A549 (cell line): ENCODE data around the gene REEP6. TPM values are rescaled to one million over a fixed set of nuclear protein-coding genes. Genes with fewer than 3 reads are reported as not detected.
A peak's percentile ranks its signal among the peaks of the same experiment; 100 is the strongest.

Experiments
- ATAC-seq, 2 experiments: fragments of 200-7000 bp in 1 of 2; fragments of >200 bp in 1 of 2; cut with Nextera tagmentation in 1 of 2; cut with Tn5 transposase in 1 of 2; 3 replicates each; pipeline versions ENCODE4 v1.8.0 to v1.9.1; 2018 to 2020; ENCODE audit warnings: mild to moderate bottlenecking in 1 of 2, moderate library complexity in 1 of 2
- CTCF ChIA-PET: fragments of 300-600 bp; sonication (Branson Sonifier 250); formaldehyde crosslinking; extraction: SDS; loops from one replicate; lab custom pipeline; 2021; ENCODE audit warnings: antibody characterized with exemption, inconsistent platforms; lab: Yijun Ruan, JAX
- POLR2A ChIA-PET: fragments of 350-600 bp; formaldehyde crosslinking; extraction: SDS; loops from one replicate; lab custom pipeline; 2021; ENCODE audit warnings: antibody characterized with exemption, inconsistent platforms; lab: Yijun Ruan, JAX
- DNase-seq, 2 experiments: peaks; one replicate each; pipeline versions ENCODE4 v3.0.0 to v3.0.0-alpha.2; 2011 to 2016; ENCODE audit warnings: low read depth in 1 of 2, low spot score in 1 of 2
- FAIRE-seq: peaks from 2 replicates; lab custom pipeline; 2011; peaks lifted over from hg19 to GRCh38; lab: Jason Lieb, UNC
- H3K27ac ChIP-seq, 2 experiments: fragments of >200 bp; sonication (Bioruptor Twin); formaldehyde crosslinking; 3 replicates each; pipeline ENCODE4 v1.5.1; 2016 to 2017
- H3K4me1 ChIP-seq: fragments of >200 bp; sonication (Bioruptor Twin); formaldehyde crosslinking; 3 replicates; pipeline ENCODE4 v1.6.1; 2016
- H3K4me2 ChIP-seq: fragments of >200 bp; sonication (Bioruptor Twin); formaldehyde crosslinking; 3 replicates; pipeline ENCODE4 v1.6.1; 2016
- H3K4me3 ChIP-seq: fragments of >200 bp; sonication (Bioruptor Twin); formaldehyde crosslinking; 3 replicates; pipeline ENCODE4 v1.5.1; 2016
- H3K9me3 ChIP-seq: fragments of >200 bp; sonication (Bioruptor Twin); formaldehyde crosslinking; 3 replicates; pipeline ENCODE4 v1.6.1; 2016
- CBX2 ChIP-seq: fragments of 200-600 bp; sonication (generic); IDR thresholded peaks from 2 replicates; pipeline ENCODE4 v1.6.1; 2016; ENCODE audit warnings: low read depth, mild to moderate bottlenecking, borderline replicate concordance
- CBX8 ChIP-seq: fragments of 200-600 bp; sonication (generic); IDR thresholded peaks from 2 replicates; pipeline ENCODE4 v1.6.1; 2016
- CHD2 ChIP-seq: fragments of 150-350 bp; IDR thresholded peaks from 2 replicates; pipeline ENCODE4 v1.6.1; 2014; ENCODE audit warnings: low read length; ENCODE audit not compliant: partially characterized antibody
- CHD4 ChIP-seq: fragments of 200-600 bp; sonication (generic); IDR thresholded peaks from 2 replicates; pipeline ENCODE4 v1.6.1; 2016; ENCODE audit warnings: antibody characterized with exemption, mild to moderate bottlenecking, borderline replicate concordance
- FOSB ChIP-seq: fragments of 250-450 bp; sonication (Bioruptor Pico); IDR thresholded peaks from 2 replicates; pipeline ENCODE4 v1.5.0; 2020; ENCODE audit warnings: mild to moderate bottlenecking, moderate library complexity
- FOSL2 ChIP-seq, 2 experiments: fragments of 450-650 bp in 1 of 2; fragments of >200 bp in 1 of 2; sonication (Bioruptor Twin) in 1 of 2; formaldehyde crosslinking; IDR thresholded peaks; 2 replicates each; pipeline versions ENCODE4 v1.5.0 to v1.6.1; 2016 to 2020; ENCODE audit warnings: mild to moderate bottlenecking in 1 of 2, moderate library complexity in 1 of 2
- HES2 ChIP-seq: fragments of >200 bp; sonication (Bioruptor Twin); formaldehyde crosslinking; IDR thresholded peaks from 2 replicates; pipeline ENCODE4 v1.6.1; 2016
- HEYL ChIP-seq: fragments of 250-450 bp; sonication (Bioruptor Pico); IDR thresholded peaks from 2 replicates; pipeline ENCODE4 v1.8.0; 2021; ENCODE audit warnings: mild to moderate bottlenecking, moderate library complexity
- JUN ChIP-seq, 2 experiments: fragments of >200 bp; sonication (Bioruptor Twin); formaldehyde crosslinking; IDR thresholded peaks; 2 replicates in 1 of 2; 3 replicates in 1 of 2; pipeline ENCODE4 v1.6.1; 2016 to 2017
- JUNB ChIP-seq: fragments of >200 bp; sonication (Bioruptor Twin); formaldehyde crosslinking; IDR thresholded peaks from 2 replicates; pipeline ENCODE4 v1.6.1; 2016
- KDM5A ChIP-seq: fragments of 200-600 bp; sonication (generic); IDR thresholded peaks from 2 replicates; pipeline ENCODE4 v1.6.1; 2016; ENCODE audit warnings: antibody characterized with exemption, mild to moderate bottlenecking
- NPAS2 ChIP-seq: fragments of 250-450 bp; sonication (Bioruptor Pico); IDR thresholded peaks from 2 replicates; pipeline ENCODE4 v1.8.0; 2022; ENCODE audit warnings: mild to moderate bottlenecking, moderate library complexity, borderline replicate concordance
- NR3C1 ChIP-seq: fragments of >200 bp; sonication (Bioruptor Twin); formaldehyde crosslinking; IDR thresholded peaks from 3 replicates; pipeline ENCODE4 v1.6.1; 2017
- RFX5 ChIP-seq: fragments of 450-650 bp; IDR thresholded peaks from 2 replicates; pipeline ENCODE4 v1.7.1; 2014; ENCODE audit warnings: antibody characterized with exemption, mild to moderate bottlenecking, moderate library complexity
- RNF2 ChIP-seq: fragments of 200-600 bp; sonication (generic); IDR thresholded peaks from 2 replicates; pipeline ENCODE4 v1.6.1; 2016; ENCODE audit warnings: low read depth, mild to moderate bottlenecking, antibody characterized with exemption, moderate library complexity, borderline replicate concordance
- SREBF2 ChIP-seq: fragments of 450-650 bp; IDR thresholded peaks from 2 replicates; pipeline ENCODE4 v1.6.1; 2014; ENCODE audit warnings: mild to moderate bottlenecking, moderate library complexity
- TFCP2L1 ChIP-seq: fragments of 250-450 bp; sonication (Bioruptor Pico); IDR thresholded peaks from 2 replicates; pipeline ENCODE4 v1.5.0; 2021; ENCODE audit warnings: mild to moderate bottlenecking
- TP53 ChIP-seq: fragments of 250-450 bp; sonication (Bioruptor Pico); IDR thresholded peaks from 2 replicates; pipeline ENCODE4 v1.5.0; 2021; ENCODE audit warnings: mild to moderate bottlenecking, moderate library complexity
- USF2 ChIP-seq: fragments of 450-650 bp; IDR thresholded peaks from 2 replicates; pipeline ENCODE4 v1.6.1; 2014; ENCODE audit warnings: antibody characterized with exemption
- ZFP36 ChIP-seq: fragments of 450-650 bp; IDR thresholded peaks from 2 replicates; pipeline ENCODE4 v1.6.1; 2014; ENCODE audit warnings: borderline replicate concordance; ENCODE audit not compliant: partially characterized antibody
- ZNF302 ChIP-seq: fragments of 250-450 bp; sonication (Bioruptor Pico); IDR thresholded peaks from 2 replicates; pipeline ENCODE4 v1.9.0; 2021; ENCODE audit warnings: inconsistent platforms, mild to moderate bottlenecking, moderate library complexity
- WGBS: methylation state at CpG from one replicate; pipeline ENCODE4 v1.1.6; 2017; ENCODE audit errors: missing lambda C conversion rate; 5-methylcytosine and 5-hydroxymethylcytosine counted together
- polyA plus RNA-seq, 4 experiments: library from polyadenylated mRNA; depleted of rRNA in 3 of 4; stranded (reverse); fragments of >200 nt; fragmentation: RNase III in 1 of 4; extraction: RNeasy Plus Mini Kit Qiagen cat#74134 plus additional on column Dnase treatment in 1 of 4; gene quantifications; 2 replicates in 3 of 4; 3 replicates in 1 of 4; pipeline ENCODE4 v1.2.3, GENCODE V29; 2011 to 2017
- TF ChIP-seq, protein P1 (sequence below): IDR thresholded peaks from 2 replicates; pipeline ENCODE4 v1.6.1; 2012; ENCODE audit warnings: low read depth, borderline replicate concordance
- TF ChIP-seq, protein P2 (sequence below): IDR thresholded peaks from 2 replicates; pipeline ENCODE4 v1.6.1; 2012
- TF ChIP-seq, protein P3 (sequence below): IDR thresholded peaks from 2 replicates; pipeline ENCODE4 v1.6.1; 2012
- TF ChIP-seq, protein P4 (sequence below): fragments of >200 bp; sonication (Bioruptor Twin); formaldehyde crosslinking; IDR thresholded peaks from 3 replicates; pipeline ENCODE4 v1.5.1; 2016
- TF ChIP-seq, protein P5 (sequence below): fragments of 250-450 bp; sonication (Bioruptor Pico); IDR thresholded peaks from 2 replicates; pipeline ENCODE4 v1.5.0; 2021; ENCODE audit warnings: mild to moderate bottlenecking, moderate library complexity, borderline replicate concordance

The REEP6 gene
- polyA plus RNA-seq, 2 of the 4 experiments (the other 2 are of a cell fraction), result 1.8 to 4.8 TPM

DNA sequence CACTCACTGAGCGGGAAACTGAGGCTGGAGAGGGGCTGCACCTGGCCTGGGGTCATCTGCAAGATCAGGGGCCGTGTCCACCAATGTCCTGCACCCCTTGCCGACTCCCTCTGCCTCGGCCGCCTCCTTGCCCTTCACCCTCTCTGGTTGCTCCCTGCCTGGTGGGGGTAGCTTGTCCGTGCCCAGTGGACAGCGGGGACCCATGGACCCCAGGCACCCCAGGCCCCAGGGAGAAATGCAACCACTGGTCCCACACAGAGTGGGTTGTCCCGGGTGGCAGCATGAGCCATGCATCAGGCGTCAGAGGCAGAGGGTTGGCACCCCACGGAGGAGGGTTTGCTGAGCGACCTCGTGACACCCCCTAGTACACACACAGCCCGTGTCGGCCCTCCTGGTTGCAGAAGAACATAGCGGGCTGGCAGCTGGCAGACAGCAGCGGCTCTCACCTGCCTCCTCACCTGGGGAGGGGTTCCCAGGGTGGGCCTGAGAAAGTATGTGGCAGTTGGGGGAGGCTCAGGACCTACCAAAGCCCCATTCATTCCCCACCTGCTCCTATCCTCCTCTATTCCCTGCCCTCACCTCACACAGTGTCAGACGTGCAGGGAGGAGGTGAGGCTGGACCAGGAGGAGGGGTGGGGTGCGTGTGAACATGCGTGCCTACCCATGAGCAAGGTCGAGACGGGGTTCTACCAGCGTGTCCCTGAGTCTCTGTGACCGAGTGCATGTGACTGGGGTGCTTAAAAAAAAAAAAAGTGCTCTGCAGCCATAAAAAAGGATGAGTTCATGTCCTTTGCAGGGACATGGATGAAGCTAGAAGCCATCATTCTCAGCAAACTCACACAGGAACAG lies 13.2 kb downstream of the REEP6 start:
- Histone ChIP-seq H3K9me3 (no peaks in the 10 kb centered on the region), H3K4me3 (no peak overlapping the region), H3K4me2 (peak overlapping the region; percentile 89; the same call in 2 of the 3 replicates), H3K27ac (peak overlapping the region in 1 of 2 experiments; percentile 84; a peak in 1 of 6 replicates), H3K4me1 (peaks cover 16% of the 10 kb centered on the region; the same call in 2 of the 3 replicates)
- FAIRE-seq, result no peak
- TF ChIP-seq NPAS2 (CRISPR knock-in tag) (no peak), NR3C1 (no peak), HEYL (CRISPR knock-in tag) (no peak), USF2 (no peak), ZNF302 (CRISPR knock-in tag) (no peak), RNF2 (no peak), FOSB (CRISPR knock-in tag) (no peak), CBX8 (no peak), KDM5A (no peak), TFCP2L1 (no peak)
- TF ChIP-seq, protein P1, sequence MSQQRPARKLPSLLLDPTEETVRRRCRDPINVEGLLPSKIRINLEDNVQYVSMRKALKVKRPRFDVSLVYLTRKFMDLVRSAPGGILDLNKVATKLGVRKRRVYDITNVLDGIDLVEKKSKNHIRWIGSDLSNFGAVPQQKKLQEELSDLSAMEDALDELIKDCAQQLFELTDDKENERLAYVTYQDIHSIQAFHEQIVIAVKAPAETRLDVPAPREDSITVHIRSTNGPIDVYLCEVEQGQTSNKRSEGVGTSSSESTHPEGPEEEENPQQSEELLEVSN, result no peak
- TF ChIP-seq, protein P2, sequence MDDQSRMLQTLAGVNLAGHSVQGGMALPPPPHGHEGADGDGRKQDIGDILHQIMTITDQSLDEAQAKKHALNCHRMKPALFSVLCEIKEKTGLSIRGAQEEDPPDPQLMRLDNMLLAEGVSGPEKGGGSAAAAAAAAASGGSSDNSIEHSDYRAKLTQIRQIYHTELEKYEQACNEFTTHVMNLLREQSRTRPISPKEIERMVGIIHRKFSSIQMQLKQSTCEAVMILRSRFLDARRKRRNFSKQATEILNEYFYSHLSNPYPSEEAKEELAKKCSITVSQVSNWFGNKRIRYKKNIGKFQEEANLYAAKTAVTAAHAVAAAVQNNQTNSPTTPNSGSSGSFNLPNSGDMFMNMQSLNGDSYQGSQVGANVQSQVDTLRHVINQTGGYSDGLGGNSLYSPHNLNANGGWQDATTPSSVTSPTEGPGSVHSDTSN, result no peak
- TF ChIP-seq, protein P3, sequence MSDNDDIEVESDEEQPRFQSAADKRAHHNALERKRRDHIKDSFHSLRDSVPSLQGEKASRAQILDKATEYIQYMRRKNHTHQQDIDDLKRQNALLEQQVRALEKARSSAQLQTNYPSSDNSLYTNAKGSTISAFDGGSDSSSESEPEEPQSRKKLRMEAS, result no peak
- no peak for DNase-seq
- no peak for ATAC-seq
- ChIA-PET CTCF (interaction anchor here (0.6 to 2.1 kb wide), 6 partner anchors 10 to 321 kb away, joined by 3 to 7 read pairs (median 4); no protein-coding TSS in a partner anchor), POLR2A (no interaction called here)
- 69% methylated on average over 17 of the region's 23 CpGs for WGBS

DNA sequence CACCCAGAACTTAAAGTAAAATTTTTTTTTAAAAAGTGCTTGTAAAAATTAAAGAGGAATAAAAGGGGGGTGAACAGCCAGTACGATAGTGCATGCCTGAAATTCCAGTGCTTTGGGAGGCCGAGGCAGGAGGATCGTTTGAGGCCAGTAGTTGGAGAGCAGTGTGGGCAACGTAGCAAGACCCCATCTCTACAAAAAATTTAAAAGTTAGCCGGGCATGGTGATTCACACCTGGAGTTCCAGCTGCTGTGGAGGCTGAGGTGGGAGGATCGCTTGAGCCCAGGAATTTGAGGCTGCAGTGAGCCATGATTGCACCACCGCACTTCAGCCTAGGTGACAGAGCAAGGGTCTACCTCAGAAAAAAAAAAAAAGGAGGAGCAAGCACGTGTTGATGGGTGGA lies 14.0 kb downstream of the REEP6 start:
- no peak for ATAC-seq
- Histone ChIP-seq H3K27ac (no peak overlapping the region), H3K4me1 (peaks cover 16% of the 10 kb centered on the region; the same call in 2 of the 3 replicates), H3K4me2 (no peak overlapping the region), H3K4me3 (no peak overlapping the region), H3K9me3 (no peaks in the 10 kb centered on the region)
- WGBS, result 65% methylated on average over 8 of the region's 8 CpGs
- no peak for FAIRE-seq
- CTCF ChIA-PET, result interaction anchor here (2.1 kb wide), 1 partner anchor 27 kb away, joined by 6 read pairs; no protein-coding TSS in a partner anchor
- DNase-seq, result no peak
- POLR2A ChIA-PET, result no interaction called here
- TF ChIP-seq JUNB (no peak), TP53 (CRISPR knock-in tag) (no peak), ZFP36 (no peak), RNF2 (no peak), SREBF2 (no peak), CHD4 (no peak), HEYL (CRISPR knock-in tag) (no peak), USF2 (no peak), RFX5 (no peak), JUN (IDR thresholded peaks at IDR 0.05) (no peak), HES2 (no peak), CHD2 (no peak), CBX2 (no peak), FOSL2 (IDR thresholded peaks at IDR 0.05) (no peak), FOSL2 (CRISPR knock-in tag; IDR thresholded peaks at IDR 0.05) (no peak), NPAS2 (CRISPR knock-in tag) (no peak)
- TF ChIP-seq, protein P1, result no peak
- TF ChIP-seq, protein P4, sequence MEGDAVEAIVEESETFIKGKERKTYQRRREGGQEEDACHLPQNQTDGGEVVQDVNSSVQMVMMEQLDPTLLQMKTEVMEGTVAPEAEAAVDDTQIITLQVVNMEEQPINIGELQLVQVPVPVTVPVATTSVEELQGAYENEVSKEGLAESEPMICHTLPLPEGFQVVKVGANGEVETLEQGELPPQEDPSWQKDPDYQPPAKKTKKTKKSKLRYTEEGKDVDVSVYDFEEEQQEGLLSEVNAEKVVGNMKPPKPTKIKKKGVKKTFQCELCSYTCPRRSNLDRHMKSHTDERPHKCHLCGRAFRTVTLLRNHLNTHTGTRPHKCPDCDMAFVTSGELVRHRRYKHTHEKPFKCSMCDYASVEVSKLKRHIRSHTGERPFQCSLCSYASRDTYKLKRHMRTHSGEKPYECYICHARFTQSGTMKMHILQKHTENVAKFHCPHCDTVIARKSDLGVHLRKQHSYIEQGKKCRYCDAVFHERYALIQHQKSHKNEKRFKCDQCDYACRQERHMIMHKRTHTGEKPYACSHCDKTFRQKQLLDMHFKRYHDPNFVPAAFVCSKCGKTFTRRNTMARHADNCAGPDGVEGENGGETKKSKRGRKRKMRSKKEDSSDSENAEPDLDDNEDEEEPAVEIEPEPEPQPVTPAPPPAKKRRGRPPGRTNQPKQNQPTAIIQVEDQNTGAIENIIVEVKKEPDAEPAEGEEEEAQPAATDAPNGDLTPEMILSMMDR, result no peak
- TF ChIP-seq, protein P5, sequence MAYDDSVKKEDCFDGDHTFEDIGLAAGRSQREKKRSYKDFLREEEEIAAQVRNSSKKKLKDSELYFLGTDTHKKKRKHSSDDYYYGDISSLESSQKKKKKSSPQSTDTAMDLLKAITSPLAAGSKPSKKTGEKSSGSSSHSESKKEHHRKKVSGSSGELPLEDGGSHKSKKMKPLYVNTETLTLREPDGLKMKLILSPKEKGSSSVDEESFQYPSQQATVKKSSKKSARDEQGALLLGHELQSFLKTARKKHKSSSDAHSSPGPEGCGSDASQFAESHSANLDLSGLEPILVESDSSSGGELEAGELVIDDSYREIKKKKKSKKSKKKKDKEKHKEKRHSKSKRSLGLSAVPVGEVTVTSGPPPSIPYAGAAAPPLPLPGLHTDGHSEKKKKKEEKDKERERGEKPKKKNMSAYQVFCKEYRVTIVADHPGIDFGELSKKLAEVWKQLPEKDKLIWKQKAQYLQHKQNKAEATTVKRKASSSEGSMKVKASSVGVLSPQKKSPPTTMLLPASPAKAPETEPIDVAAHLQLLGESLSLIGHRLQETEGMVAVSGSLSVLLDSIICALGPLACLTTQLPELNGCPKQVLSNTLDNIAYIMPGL (CRISPR knock-in tag), result no peak
